Activated naive CD4-positive, alpha-beta T cell (primary cell): ENCODE data around the gene HSPA9.
A peak's percentile ranks its signal among the peaks of the same experiment; 100 is the strongest.

Source experiments
- DNase-seq, 4 experiments: peaks; one replicate each; lab custom pipeline; 2025; lab: John Stamatoyannopoulos, UW

HSPA9 gene

DNA sequence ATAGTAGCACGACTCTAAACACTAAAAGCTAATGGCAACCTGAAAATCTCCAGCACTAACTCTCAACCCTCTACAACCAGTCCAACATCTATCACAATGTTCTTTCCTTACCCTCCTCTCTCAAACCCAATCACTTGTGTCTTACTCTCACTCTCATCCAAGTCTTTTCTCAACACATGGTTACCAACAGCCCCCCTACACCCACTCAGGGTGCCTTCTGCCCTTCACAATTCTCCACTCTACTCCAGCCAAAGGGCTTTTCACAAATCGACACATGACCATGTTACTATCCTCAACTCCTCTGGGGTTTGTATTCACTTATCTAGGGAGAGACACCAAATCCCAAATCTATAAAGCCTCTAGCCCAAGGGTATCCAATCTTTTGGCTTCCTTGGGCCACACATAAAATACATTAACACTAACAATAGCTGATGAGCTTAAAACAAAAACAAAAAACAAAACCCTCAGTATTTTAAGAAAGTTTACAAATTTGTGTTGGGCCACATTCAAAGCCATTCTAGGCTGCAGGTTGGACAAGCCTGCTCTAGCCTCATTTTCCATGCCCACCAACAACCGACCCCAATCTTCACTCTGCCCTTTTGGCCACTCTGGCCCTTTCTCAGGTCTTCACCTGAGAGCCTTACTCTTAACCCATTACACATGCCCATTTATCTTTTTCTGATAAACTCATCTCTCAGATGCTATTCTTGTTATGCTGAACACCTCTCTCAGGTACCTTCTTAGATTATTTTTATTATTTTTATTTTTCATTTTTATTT, 11.7 kb downstream of the HSPA9 start:
- no peak for DNase-seq

DNA sequence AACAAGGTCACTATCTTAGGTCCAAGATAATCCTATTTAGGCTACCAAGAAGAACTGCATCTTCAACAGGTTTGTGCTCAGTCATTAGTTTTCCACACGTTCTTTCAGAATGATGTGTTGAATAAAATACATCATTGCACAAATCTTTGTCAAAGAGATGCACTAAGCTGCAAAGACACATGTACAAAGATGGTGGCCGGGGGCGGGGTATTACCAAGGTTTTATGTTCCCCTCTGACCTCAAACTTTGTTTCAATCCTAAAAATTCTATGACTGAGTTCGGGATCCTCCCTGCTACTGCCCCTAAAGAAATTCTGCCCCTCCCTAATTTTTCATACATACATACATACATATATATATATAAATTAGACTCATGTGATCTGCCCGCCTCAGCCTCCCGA, 14.2 kb downstream of the HSPA9 start:
- DNase-seq: no peak

DNA sequence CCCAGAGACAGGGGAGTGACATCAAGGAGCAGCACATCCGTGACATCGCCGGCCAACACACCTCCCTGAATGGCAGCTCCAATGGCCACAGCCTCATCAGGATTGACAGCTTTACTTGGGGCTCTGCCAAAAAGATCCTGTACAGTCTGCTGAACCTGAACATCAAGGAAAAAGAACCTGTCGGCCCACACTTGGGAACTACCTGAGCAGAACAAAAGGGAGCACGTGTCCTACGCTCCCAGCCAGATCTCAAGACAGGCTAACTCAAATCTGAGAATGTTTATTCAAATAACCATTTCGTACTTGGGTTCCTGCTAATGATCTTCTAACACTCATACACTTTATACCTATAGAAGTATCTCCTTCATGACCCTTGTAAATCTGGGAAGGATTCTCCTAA, 15.3 kb downstream of the HSPA9 start:
- DNase-seq: no peak

DNA sequence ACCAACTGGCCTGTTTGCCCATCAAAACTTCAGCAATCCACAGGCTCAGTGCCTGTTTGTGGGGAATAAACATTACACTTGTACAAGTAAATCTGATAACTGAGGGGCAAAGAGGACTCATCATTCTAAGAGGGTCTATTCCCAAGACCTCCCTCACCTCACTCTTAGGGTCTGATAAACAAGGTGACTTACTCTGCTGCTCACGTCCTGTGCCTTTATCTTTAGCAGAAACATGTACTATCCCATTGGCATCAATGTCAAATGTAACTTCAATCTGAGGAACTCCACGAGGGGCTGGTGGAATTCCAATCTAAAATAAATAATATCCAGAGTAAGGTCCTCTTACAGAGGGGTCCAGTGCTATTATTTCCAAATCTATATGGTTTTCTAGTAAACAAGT, 17.5 kb downstream of the HSPA9 start:
- DNase-seq: no peak

DNA sequence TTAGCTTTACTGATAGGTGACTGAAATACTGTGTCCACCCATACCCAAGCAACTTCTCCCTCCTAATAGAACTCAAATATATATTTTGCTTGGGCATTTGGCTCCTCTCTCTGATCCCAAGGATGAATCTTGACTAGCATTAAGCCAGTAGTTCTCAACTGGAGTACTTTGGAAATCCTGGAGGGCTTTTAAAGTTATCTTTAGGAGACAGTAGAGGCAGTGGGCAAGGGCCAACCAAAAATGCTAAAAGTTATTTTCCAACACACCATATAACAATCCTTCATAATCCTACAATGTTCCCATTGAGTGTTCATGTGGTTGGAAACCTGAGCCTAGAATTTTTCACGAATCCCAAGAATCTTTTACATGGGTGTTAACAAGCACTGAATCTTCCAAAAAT, 21.1 kb downstream of the HSPA9 start:
- no peak for DNase-seq

DNA sequence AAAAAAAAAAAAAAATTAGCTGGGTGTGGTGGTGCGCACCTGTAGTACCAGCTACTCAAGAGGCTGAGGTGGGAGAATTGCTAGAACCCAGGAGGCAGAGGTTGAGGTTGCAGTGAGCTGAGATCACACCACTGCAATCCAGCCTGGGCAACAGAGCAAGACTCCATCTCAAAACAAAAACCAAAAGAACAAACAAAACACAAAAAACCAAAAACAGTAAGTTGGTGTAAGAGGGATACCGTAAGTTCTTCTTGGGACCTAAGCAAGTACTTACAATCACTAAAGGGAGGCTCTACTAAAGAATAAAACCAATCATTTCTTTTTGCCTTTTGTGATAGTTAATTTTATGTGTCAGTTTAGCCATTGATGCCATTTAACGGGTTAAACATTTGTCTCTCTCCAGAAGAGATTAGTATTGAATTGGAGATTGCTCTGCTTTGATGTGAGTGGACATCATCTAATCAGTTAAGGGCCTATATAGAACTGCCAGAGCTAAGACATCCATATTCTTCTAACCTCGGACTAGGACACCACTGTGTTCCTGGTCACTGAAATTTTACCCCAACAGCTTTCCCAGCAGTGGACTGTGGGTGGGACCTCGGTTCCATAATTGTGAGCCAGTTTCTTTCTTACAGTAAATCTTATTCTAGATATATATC, 21.6 kb downstream of the HSPA9 start:
- DNase-seq: no peak

DNA sequence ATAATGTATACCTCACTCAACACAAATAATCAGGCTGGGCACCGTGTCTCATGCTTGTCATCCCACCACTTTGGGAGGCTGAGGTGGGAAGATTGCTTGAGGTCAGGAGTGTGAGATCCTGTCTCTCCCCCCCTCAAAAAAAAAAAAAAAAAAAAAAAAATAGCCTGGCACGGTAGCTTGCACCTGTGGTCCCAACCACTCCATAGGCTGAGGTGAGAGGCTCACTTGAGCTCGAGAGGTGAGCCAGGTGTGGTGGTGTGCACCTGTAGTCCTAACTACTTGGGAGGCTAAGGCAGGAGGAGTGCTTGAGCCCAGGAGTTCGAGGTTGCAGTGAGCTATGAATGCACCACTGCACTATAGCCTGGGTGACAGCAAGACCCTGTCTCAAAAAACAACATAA, 22.5 kb downstream of the HSPA9 start:
- DNase-seq: no peak

DNA sequence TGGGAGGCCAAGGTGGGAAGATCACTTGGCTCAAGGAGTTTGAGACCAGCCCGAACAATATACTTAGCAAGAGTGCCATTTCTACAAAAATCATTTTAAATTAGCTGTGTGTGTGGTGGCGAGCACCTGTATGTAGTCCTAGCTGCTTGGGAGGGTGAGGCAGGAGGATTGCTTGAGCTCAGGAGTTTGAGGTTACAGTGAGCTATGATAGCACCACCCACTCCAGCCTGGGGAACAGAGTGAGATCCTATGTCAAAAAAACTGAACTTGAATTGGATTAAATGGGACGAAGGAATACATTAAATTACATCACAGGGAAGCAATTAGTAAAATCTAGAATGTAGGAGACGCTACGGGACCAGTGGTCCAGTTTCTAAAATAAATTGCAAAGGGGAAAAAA, 25.8 kb downstream of the HSPA9 start:
- no peak for DNase-seq

DNA sequence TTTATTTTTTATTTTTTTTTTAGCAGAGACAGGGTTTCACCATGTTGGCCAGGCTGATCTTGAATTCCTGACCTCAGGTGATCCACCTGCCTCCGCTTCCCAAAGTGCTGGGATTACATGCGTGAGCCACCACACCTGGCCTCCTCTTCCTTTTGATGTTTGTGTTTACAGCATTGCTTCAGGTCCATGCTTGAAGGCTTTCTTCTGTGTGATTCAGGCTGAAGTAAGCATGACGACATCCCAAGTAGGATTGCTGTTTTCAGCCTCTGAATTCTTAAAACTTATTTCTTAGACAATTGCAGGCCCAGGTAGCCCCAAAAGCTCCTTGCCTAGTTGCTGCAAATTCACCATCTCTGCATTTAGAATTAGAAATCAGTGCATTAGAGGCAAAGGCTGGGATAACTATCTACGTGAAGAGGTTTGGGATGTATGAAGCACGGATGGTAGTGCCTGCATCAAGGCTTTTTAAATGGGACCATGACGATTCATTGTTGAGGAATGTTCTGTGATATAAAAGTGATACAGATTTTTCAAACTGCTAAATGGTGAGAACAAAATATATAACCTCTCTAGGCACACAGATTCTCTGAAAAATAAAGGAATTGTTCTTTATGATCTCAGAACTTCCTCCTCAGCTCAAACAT, 29.2 kb downstream of the HSPA9 start:
- no peak for DNase-seq

DNA sequence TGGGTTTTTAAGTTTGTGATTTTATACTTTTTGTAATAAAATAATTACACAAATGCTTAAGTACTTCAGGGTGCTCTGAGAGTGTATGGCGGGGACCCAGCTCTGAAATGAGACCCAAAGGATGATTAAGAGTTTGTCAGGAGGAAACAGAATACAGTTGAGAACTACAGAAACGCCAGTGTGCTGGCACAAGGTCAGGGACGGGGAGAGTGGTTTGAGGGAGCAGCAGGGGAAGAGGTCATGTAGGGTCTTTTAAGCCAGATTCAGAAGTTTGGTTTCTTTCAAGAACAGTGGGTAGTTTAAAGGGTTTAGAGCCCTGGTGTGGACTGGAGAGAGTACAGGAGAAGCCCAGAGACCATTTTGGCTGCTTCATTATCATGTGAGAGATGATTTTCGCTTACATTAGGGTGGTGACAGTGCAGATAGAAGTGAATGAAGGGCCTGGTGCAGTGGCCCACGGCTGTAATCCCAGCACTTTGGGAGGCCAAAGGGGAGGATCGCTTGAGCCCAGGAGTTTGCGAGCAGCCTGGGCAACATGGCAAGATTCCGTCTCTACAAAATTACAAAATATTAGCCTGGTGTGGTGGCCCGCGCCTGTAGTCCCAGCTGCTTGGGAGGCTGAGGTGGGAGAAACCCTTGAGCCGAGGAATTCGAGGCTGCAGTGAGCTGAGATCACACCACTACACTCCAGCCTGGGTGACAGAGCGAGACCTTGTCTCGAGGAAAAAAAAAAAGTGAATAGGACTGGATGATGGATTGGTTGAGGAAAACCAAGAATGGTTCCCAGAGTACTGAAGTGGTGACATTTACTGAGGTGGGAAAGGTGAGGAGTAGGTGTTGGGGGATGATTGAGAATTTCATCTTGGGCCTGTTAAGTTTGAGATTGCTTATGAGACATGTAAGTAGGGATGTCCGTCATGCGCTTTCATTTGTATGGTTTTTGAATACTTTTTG, 30.7 kb downstream of the HSPA9 start:
- DNase-seq: no peak

DNA sequence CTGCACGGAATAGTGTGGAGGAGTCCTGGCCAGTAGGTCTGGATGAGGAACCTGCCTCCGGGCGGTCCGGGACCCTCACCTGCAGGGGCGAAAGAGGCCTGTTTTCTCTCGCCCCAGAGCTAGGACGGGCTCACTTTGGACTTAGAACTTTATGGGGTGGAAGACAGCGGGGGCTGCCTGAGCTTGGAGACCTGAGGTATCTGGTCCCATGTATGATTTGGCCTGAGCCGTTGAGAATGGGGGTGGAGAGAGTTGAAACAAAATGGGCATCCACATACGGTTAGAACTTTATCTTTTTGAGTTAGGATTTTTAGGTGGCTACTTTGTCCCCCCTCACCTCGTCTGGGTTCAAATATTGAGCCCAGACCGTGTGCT, 31.5 kb downstream of the HSPA9 start:
- no peak for DNase-seq

DNA sequence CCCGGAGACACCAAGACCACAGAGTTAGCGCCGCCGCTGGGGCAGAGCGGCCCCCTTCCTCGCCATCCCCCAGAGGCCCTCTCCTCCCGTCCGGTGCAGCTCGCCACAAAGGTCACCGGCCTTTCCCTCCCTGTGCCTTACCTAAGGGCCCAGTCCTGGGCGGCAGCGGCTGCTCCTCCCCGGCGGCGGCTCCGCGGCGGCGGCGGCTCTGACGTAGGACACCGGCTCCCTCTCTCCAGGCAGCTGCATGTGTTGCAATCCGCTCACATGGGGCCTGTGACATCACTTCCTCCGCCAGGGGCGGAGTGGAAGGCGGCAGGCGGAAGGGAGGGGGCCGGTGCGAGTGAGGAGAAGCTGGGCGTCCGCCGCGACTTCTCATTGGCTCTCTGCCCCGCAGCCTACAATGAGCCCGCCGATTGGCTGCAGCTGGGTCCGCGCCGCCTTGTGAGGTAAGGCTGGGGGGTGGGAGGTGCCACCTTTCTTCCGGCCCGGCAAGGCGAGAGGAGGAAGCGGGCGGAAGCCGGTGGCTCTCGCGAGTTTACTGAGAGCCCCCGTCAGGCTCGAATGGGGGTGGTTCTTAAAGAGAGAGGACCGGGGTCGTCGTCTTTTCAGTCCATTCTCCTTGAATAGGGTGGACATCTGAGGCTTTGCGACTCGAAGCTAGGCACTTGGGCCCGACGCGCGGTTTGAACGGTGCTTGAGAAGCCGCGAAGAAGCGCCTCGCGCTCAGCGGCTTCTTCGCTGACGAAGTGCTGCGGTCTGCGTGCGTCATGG, 32.1 kb downstream of the HSPA9 start, which contains the start of gene ETF1:
Gene ETF1, minus strand, starts transcription at position 281 of the 774 bp plus-strand sequence. CDS start 318 bp downstream, outside the sequence.
- DNase-seq: peak; percentile 97 to 99 (median 98)

DNA sequence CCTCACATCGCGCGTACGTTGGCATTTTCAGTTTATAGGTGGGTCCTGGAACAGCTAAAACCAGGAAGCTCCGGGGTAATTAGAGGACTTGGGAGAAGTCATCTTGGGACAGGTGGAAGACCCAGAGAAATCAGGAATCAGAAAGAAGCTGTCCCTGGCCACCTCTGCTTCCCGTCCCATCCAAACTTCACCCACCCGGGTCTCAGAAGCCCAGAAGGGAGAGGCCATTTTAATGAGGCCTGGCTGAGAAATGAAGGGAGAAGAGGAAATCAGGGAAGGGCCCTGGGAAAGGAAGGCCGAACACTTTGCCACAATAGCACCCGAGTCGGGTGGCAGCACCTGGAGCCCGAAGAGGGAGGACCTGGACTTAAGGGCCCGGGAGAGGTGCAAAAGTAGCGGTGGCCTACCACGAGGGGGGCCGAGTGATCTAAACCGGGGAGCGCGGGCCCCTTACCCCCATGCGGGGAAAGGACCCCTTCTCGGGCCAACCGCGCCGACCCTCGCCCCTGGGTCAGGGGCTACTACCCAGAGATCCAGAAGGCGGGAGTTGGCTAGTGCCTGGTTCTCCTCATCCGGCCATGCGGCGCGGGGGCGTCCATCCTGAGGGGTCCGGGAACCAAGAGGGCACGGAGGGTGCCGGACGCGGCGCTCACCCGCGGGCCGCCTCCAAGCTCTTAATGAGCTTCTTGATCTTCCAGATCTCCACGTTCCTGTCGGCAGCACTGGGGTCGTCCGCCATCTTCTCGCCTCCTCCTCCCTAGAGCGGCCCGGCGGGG, 32.8 kb downstream of the HSPA9 start:
- DNase-seq: no peak

DNA sequence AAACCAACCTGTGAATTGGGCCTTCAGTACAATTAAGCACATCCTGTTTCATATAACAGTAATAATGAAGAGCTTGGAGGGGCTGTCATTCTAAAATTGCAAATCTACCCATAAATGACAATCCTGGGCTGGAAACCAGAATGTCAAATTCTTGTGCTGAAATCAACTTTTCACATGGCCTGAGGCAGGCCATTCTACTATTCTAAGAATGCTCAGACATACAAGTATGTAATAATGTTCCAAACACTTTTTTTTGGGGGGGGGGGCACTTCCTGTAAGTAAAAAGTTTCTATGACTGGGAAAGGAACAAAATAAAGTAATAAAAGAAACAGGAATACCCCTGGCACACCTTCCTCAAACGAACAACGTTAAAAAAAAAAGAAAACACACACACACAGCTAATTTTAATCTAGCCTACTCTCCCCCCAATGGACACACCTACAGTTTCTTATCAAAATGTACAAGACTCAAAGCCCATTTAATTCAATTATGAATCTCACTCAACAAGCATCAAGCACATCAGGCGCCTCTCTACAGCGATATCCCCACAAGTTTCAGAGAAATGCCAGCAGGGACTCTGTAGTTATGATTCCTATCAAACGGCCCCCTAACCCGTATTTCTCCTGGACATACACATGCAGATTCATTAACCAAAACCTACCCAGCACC, 33.6 kb downstream of the HSPA9 start:
- DNase-seq: no peak

DNA sequence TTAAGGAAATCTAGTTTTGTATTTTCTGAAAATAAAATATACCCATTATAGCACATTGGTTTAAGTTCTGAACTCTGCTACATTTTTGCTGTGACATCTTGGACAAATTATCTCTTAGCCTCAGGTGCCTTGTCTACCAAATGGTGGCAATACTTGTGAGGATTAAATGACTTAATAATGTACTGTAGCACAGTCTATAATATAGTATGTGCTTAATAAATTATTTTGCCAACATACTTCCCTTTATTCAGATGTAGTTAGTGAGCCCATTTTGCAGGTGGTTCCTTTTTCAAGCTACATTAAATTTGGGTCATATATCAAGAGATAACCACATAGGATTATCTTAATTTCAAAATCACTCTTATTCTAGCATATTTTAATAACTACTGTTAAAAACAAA, 35.4 kb downstream of the HSPA9 start:
- no peak for DNase-seq

DNA sequence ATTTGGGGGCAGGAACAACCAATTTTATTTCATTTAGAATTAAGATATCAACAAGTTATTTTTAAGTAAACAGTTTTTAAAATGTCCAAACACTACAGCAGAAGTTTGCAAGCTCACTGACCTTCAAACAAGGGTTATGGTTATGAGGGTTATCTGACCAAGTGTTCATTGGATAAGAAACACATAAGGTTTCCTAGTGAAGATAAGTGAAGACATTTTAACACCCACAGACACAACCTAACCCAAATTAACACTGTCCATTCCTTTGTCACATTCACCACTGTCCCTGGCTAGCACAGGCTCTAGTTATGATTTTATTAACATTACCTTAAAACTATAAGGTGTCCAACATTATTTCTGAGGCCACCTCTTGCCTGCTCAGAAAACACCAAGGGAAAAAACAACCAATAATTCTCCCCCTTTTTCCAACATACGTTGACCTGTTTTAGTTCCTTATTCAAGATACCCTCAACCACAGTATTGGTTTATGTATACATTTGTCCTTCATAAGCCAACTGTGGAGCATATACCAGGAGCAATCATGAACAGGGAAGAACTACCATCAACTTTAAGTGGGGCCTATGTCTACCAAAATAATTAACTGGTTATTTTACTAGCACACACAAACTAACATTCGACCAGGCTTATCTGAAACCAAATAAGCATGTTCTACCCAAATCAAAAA, 36.1 kb downstream of the HSPA9 start:
- no peak for DNase-seq

DNA sequence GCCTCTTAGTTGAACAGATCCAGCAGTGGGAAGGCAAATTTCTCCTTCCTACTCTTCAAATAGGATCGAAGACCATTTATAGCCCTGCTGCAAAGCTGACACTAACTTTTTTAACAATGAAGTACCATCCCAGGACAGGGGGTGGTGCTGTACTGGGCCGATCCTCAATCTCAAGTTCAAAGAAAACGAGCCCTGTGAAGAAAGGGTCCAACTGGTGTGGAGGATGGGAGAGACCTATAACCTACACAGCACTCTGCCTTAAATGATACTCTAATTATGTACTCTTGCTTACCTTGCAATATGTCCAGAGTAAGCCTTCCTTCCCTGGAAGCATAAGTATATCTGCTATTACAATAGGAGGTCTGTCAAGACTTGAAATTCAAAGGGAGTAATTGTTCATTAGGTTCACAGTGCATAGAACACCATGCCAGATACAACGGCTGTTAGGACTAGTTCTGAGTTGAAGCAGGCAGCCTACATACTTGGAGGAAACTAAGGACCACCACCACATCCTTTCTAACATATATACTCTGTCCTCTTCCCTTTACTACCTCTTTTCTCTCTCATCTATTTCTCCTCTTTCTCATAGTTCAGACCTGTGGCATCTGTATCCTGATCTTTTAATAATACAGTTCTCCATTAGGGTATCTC, 38.4 kb downstream of the HSPA9 start:
- no peak for DNase-seq

DNA sequence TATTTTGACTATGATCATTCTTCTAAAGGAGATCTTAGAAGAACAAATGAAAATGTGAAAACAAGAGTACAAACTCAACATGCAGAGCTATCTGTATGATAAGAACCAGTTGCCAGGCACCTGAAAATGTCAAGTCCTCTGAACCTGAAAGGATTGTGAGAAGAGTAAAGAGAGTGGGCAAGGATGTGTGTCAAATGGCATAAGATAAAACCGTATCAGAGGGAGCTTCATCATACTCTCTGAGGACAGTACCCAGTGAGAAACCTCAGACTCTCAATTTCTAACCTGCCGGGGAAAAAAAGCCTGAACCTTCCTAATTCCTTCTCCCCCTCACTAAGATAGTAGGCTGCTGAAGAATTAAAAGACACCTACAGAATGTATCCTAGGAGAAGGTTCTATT, 39.0 kb downstream of the HSPA9 start:
- DNase-seq: no peak
